ENCODE data around the gene CASKIN2.

- TF ChIP-seq CTCF (IDR thresholded peaks at IDR 0.05; ENCODE audit: low read depth, low read length) (no peak), EZH2phosphoT487 (IDR thresholded peaks at IDR 0.05; ENCODE audit: low read depth) (no peak)
Measured at GRCh38 chr17:75492555-75493168, 22.7 kb downstream of the CASKIN2 start.

All from OCI-LY3 (cell line).